K562 (cell line): ENCODE results near the gene MUC5AC. TPM values are rescaled to one million over a fixed set of nuclear protein-coding genes. Genes with fewer than 3 reads are reported as not detected.

Source experiments
- ATAC-seq: fragments of 200-7000 bp; cut with Tn5 transposase; 3 replicates; pipeline ENCODE4 v1.9.1; 2020; ENCODE audit warnings: moderate library complexity
- BruUV-seq: library from RNA; stranded (reverse); fragments of 400-500 nt; replicated peaks from 2 replicates; lab custom pipeline; 2021; lab: Mats Ljungman, UMichigan
- CTCF ChIA-PET: fragments of 300-600 bp; formaldehyde crosslinking; extraction: SDS; loops from one replicate; lab custom pipeline; 2021; ENCODE audit warnings: low intra/inter-chr PET ratio; lab: Yijun Ruan, JAX
- POLR2A ChIA-PET: fragments of 300-600, 350-650 bp; sonication (Branson Sonifier 250); formaldehyde crosslinking; extraction: SDS; loops from one replicate; lab custom pipeline; 2021; ENCODE audit warnings: antibody characterized with exemption, inconsistent platforms; lab: Yijun Ruan, JAX
- DNase-seq, 4 experiments: peaks; one replicate each; pipeline versions ENCODE4 v3.0.0 to v3.0.0-alpha.2; 2011 to 2018; ENCODE audit warnings: low spot score in 3 of 4, mixed read lengths in 3 of 4; ENCODE audit errors: extremely low read depth in 1 of 4
- FAIRE-seq: peaks from 2 replicates; lab custom pipeline; 2011; peaks lifted over from hg19 to GRCh38; lab: Jason Lieb, UNC
- H2AFZ ChIP-seq: 2 replicates; pipeline ENCODE4 v1.6.0; 2011; ENCODE audit warnings: low read depth, low read length, control low read depth, inconsistent platforms
- H3K27ac ChIP-seq: fragments of 200-600 bp; 3 replicates; pipeline ENCODE4 v1.8.0; 2011; ENCODE audit warnings: low read depth, mild to moderate bottlenecking, control low read depth, inconsistent platforms, low read length, moderate library complexity, mixed read lengths; ENCODE audit errors: extremely low read depth
- H3K27me3 ChIP-seq, 2 experiments: fragments of 300-600 bp in 1 of 2; 2 replicates in 1 of 2; 3 replicates in 1 of 2; pipeline versions ENCODE4 v1.6.0 to v1.8.0; 2011; ENCODE audit warnings: inconsistent platforms in 2 of 2, low read length in 2 of 2, mild to moderate bottlenecking in 1 of 2, mixed read lengths in 1 of 2, moderate library complexity in 1 of 2; ENCODE audit not compliant: control insufficient read depth in 2 of 2, insufficient read depth in 2 of 2
- H3K36me3 ChIP-seq: fragments of 300-600 bp; 3 replicates; pipeline ENCODE4 v1.8.0; 2011; ENCODE audit warnings: mild to moderate bottlenecking, low read length, inconsistent platforms; ENCODE audit not compliant: control insufficient read depth, insufficient read depth
- H3K4me1 ChIP-seq, 2 experiments: fragments of 200-600 bp in 1 of 2; replicated peaks in 1 of 2; 2 replicates in 1 of 2; 3 replicates in 1 of 2; pipeline versions ENCODE4 v1.5.1 to v1.8.0; 2011; ENCODE audit warnings: inconsistent platforms in 2 of 2, low read length in 2 of 2, mild to moderate bottlenecking in 1 of 2, mixed read lengths in 1 of 2, moderate library complexity in 1 of 2; ENCODE audit not compliant: control insufficient read depth in 2 of 2, insufficient read depth in 2 of 2
- H3K4me2 ChIP-seq: 2 replicates; pipeline ENCODE4 v1.6.1; 2011; ENCODE audit warnings: low read length, control low read depth, inconsistent platforms, mixed read lengths; ENCODE audit not compliant: insufficient read depth
- H3K4me3 ChIP-seq: fragments of 200-600 bp; sonication (generic), shearing (Covaris generic); 2 replicates; pipeline ENCODE4 v1.5.1; 2016; ENCODE audit warnings: control low read depth, inconsistent platforms
- H3K79me2 ChIP-seq: fragments of 200-600 bp; 3 replicates; pipeline ENCODE4 v1.8.0; 2011; ENCODE audit warnings: low read length, inconsistent platforms; ENCODE audit not compliant: control insufficient read depth, insufficient read depth
- H3K9ac ChIP-seq, 2 experiments: 2 replicates each; pipeline versions ENCODE4 v1.6.0 to v1.6.1; 2011; ENCODE audit warnings: low read depth in 2 of 2, low read length in 2 of 2, control low read depth in 1 of 2, inconsistent platforms in 1 of 2, mild to moderate bottlenecking in 1 of 2, mixed read lengths in 1 of 2; ENCODE audit not compliant: insufficient read depth in 1 of 2
- H3K9me1 ChIP-seq: one replicate; pipeline ENCODE4 v1.6.0; 2011; ENCODE audit warnings: inconsistent platforms, mild to moderate bottlenecking, low read length, moderate library complexity; ENCODE audit not compliant: control insufficient read depth, insufficient read depth
- H3K9me3 ChIP-seq: replicated peaks from 2 replicates; pipeline ENCODE4 v1.5.1; 2011; ENCODE audit warnings: low read depth, low read length, inconsistent platforms; ENCODE audit not compliant: control insufficient read depth, insufficient read depth
- H4K20me1 ChIP-seq: replicated peaks from 2 replicates; pipeline ENCODE4 v1.6.1; 2011; ENCODE audit warnings: low read length, inconsistent platforms, mixed read lengths; ENCODE audit not compliant: control insufficient read depth, insufficient read depth
- E2F5 ChIP-seq: sonication (generic); formaldehyde crosslinking; IDR thresholded peaks from 2 replicates; pipeline ENCODE4 v1.8.0; 2022; ENCODE audit warnings: mild to moderate bottlenecking, missing genetic modification reagents
- HMBOX1 ChIP-seq: sonication (generic); IDR thresholded peaks from 2 replicates; pipeline ENCODE4 v1.6.1; 2016
- KLF1 ChIP-seq: fragments of 450-650 bp; IDR thresholded peaks from 2 replicates; pipeline ENCODE4 v1.6.1; 2016; ENCODE audit warnings: missing genetic modification characterization, missing compliant biosample characterization
- MTF1 ChIP-seq: fragments of 250-450 bp; sonication (Bioruptor Pico); IDR thresholded peaks from 2 replicates; pipeline ENCODE4 v1.9.0; 2021; ENCODE audit warnings: moderate library complexity, mild to moderate bottlenecking, inconsistent platforms, borderline replicate concordance
- NR4A1 ChIP-seq, 2 experiments: fragments of 250-450 bp in 1 of 2; fragments of 450-650 bp in 1 of 2; sonication (Bioruptor Pico) in 1 of 2; IDR thresholded peaks; 2 replicates each; pipeline versions ENCODE4 v1.4.0 to v1.6.1; 2016 to 2020; ENCODE audit warnings: mild to moderate bottlenecking in 2 of 2, missing compliant biosample characterization in 1 of 2, missing genetic modification characterization in 1 of 2, moderate library complexity in 1 of 2
- ZNF253 ChIP-seq: fragments of 250-450 bp; sonication (Bioruptor Pico); conservative IDR thresholded peaks from 2 replicates; pipeline ENCODE4 v1.6.1; 2021; ENCODE audit warnings: mild to moderate bottlenecking
- WGBS: fragments of 100-300 bp; shearing (Covaris generic); methylation state at CpG from one replicate; pipeline ENCODE4 v1.1.6; 2016; ENCODE audit warnings: low coverage, mixed read lengths; ENCODE audit not compliant: insufficient coverage; ENCODE audit errors: missing lambda C conversion rate; 5-methylcytosine and 5-hydroxymethylcytosine counted together
- in situ Hi-C: fragments of 300-500 bp; cut with MboI; formaldehyde crosslinking; loops from 4 replicates; pipeline ENCODE4 v1.15.0; 2018; ENCODE audit warnings: inconsistent platforms, mixed read lengths
- intact Hi-C: fragments of 100-400 bp; cut with micrococcal nuclease; formaldehyde crosslinking; loops from 2 replicates; pipeline ENCODE4 v1.14.2; 2022
- polyA plus RNA-seq, 8 experiments: library from polyadenylated mRNA; depleted of rRNA in 4 of 8; stranded (reverse) in 5 of 8; unstranded in 3 of 8; fragments of >200 nt; fragmentation: Nextera tagmentation in 2 of 8; fragmentation: Illumina TruSeq in 1 of 8; extraction: Ambion mirVana in 2 of 8; extraction: Trizol in 1 of 8; gene quantifications; 2 replicates each; pipeline versions ENCODE4 v1.2.1 to v1.2.3, GENCODE V29; 2011 to 2014; ENCODE audit warnings: inconsistent platforms in 1 of 8, missing spikeins in 1 of 8
- total RNA-seq, 7 experiments: library from RNA; depleted of rRNA in 6 of 7; stranded (reverse); fragments of >200 nt in 6 of 7; fragmentation: Illumina TruSeq in 2 of 7; extraction: Trizol in 2 of 7; gene quantifications; 2 replicates each; pipeline versions ENCODE4 v1.2.1 to v1.2.3, GENCODE V29; 2011 to 2021; ENCODE audit warnings: low replicate concordance in 1 of 7
- TF ChIP-seq, protein P1 (sequence below): fragments of 450-650 bp; formaldehyde crosslinking; conservative IDR thresholded peaks from 2 replicates; pipeline ENCODE4 v1.4.0; 2022; ENCODE audit warnings: mild to moderate bottlenecking, missing genetic modification characterization
- TF ChIP-seq, protein P2 (sequence below): fragments of 250-450 bp; sonication (Bioruptor Pico); IDR thresholded peaks from 2 replicates; pipeline ENCODE4 v1.5.0; 2021

Gene MUC5AC
- total and polyA plus RNA-seq, 9 of the 15 experiments (the other 6 are each of a cell fraction or from before 2014, with no cell fraction given) = not detected

DNA sequence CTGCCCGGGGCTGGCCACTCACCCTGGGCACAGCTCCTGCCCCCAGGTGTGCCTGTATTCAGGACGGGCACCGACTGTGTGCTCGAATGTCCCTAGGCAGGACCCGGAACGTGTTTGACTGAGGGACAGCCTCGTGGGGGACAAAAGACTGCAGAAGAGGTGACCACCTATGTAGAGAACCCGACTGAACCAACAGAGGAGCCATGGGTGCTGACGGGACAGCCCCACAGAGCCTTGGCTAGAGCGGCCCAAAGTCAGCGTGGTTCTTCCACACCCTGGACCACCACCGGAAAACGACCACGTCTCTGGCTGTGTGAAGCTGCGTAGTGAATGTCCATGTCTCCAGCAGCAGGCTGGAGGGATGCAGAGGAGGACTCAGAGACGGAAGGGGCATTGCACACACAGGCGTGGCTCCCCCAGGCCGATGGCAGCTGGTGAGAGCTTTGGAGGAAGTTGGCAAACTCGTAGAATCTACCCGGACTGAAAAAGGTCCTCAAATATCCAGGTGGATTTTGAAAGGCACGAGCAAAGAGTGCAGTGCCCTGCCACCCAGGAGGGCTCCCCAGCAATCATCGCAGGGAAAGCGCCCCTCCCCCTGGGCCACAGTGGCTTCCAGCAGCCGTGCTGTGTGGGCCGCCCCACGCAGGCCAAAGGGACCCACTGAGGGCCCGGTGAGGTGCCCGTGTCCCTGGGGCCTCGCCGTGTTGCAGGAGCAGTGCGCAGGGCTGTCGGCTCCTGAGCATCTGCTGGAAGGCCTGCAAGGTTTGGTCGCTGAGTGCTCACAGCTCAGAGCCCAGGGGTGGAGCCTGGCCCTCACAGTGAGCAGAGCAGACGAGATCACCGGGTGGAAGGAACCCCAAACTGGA is 47.6 kb downstream of the MUC5AC start:
- peak in 2 of 4 experiments; percentile 2 to 3 for DNase-seq

More for the DNA sequence above, 47.6 kb downstream of the MUC5AC start:
- Histone ChIP-seq H3K79me2 (no peaks in the 10 kb centered on the region), H3K27ac (no peak overlapping the region), H2AFZ (no peak overlapping the region)
- TF ChIP-seq E2F5 (CRISPR knock-in tag) (no peak), NR4A1 (CRISPR knock-in tag; IDR thresholded peaks at IDR 0.05) (no peak), NR4A1 (tag; IDR thresholded peaks at IDR 0.05) (no peak), MTF1 (CRISPR knock-in tag) (no peak), HMBOX1 (no peak), KLF1 (no peak), ZNF253 (CRISPR knock-in tag) (no peak)
- TF ChIP-seq, protein P1, sequence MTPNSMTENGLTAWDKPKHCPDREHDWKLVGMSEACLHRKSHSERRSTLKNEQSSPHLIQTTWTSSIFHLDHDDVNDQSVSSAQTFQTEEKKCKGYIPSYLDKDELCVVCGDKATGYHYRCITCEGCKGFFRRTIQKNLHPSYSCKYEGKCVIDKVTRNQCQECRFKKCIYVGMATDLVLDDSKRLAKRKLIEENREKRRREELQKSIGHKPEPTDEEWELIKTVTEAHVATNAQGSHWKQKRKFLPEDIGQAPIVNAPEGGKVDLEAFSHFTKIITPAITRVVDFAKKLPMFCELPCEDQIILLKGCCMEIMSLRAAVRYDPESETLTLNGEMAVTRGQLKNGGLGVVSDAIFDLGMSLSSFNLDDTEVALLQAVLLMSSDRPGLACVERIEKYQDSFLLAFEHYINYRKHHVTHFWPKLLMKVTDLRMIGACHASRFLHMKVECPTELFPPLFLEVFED (CRISPR knock-in tag) = no peak
- TF ChIP-seq, protein P2, sequence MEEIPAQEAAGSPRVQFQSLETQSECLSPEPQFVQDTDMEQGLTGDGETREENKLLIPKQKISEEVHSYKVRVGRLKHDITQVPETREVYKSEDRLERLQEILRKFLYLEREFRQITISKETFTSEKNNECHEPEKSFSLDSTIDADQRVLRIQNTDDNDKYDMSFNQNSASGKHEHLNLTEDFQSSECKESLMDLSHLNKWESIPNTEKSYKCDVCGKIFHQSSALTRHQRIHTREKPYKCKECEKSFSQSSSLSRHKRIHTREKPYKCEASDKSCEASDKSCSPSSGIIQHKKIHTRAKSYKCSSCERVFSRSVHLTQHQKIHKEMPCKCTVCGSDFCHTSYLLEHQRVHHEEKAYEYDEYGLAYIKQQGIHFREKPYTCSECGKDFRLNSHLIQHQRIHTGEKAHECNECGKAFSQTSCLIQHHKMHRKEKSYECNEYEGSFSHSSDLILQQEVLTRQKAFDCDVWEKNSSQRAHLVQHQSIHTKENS (CRISPR knock-in tag) = no peak
- TF ChIP-seq, all 486 proteins: peak for 0
- Histone ChIP-seq H3K9me3 (no peaks in the 10 kb centered on the region), H3K4me3 (no peak overlapping the region), H3K4me2 (no peak overlapping the region), H3K9me1 (no peaks in the 10 kb centered on the region), H3K27me3 (peaks cover 4 to 70% of the 10 kb centered on the region in 2 experiments; a peak in 4 of 5 replicates), H3K4me1 (peaks cover 0 to 60% of the 10 kb centered on the region in 2 experiments; a peak in 2 of 5 replicates), H3K36me3 (no peaks in the 10 kb centered on the region), H4K20me1 (peaks cover 17% of the 10 kb centered on the region; the same call in 1 of the 2 replicates), H3K9ac (peak overlapping the region in 1 of 2 experiments; percentile 35; a peak in 1 of 4 replicates)
- no peak for FAIRE-seq
- ChIA-PET POLR2A (interaction anchor here (0.6 to 1.4 kb wide), 2 partner anchors 8 to 345 kb away, joined by 3 to 4 read pairs; no protein-coding TSS in a partner anchor), CTCF (no interaction called here)
- under 1% methylated on average over 30 of the region's 35 CpGs for WGBS
- BruUV-seq = no TSS peak
- no peak for ATAC-seq
- intact Hi-C loops (no loop called here), in situ Hi-C loops (no loop called here)
